HG03196 (cell line): ENCODE results near the gene KHK.
"Not testable (repeated sequence)": the region's sequence is repeated elsewhere in the genome, so short reads cannot be mapped to it uniquely, and the experiment has no call there.

Experiments
- ATAC-seq: cut with Tn5 transposase; IDR thresholded peaks from one replicate; pipeline ENCODE4 v1.9.1; 2021; ENCODE audit not compliant: unreplicated experiment

Gene KHK

GRCh38 chr2:27095745-27096651, 9.4 kb downstream of the KHK start:
- no peak for ATAC-seq

- no peak for ATAC-seq
Measured at GRCh38 chr2:27096748-27097297, 10.3 kb downstream of the KHK start.

DNA sequence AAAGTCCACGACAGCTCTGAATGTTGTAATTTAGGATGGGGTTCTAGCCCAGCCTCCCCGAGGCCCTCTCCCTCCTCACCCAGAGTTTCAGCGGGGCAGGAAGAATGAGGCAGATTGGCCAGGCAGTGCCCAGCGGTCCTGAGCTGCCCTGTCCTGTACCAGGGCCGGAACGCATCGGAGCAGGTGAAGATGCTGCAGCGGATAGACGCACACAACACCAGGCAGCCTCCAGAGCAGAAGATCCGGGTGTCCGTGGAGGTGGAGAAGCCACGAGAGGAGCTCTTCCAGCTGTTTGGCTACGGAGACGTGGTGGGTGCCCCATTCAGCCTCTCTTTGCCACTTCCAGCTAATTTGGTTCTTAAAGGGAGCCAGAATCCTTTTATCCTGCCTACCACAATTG, 10.8 kb downstream of the KHK start:
- no peak for ATAC-seq

DNA sequence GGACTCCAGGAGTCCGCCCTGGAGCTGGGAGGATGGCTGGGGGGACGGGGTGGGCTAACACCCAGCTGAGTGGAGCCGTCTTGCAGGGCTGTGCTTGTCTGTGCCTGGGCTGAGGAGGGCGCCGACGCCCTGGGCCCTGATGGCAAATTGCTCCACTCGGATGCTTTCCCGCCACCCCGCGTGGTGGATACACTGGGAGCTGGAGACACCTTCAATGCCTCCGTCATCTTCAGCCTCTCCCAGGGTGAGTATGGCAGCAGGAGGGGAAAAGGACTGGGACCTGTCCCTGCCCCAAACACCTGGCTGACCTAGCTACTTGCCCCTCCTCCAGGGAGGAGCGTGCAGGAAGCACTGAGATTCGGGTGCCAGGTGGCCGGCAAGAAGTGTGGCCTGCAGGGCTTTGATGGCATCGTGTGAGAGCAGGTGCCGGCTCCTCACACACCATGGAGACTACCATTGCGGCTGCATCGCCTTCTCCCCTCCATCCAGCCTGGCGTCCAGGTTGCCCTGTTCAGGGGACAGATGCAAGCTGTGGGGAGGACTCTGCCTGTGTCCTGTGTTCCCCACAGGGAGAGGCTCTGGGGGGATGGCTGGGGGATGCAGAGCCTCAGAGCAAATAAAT, 12.9 kb downstream of the KHK start:
- ATAC-seq: no peak

DNA sequence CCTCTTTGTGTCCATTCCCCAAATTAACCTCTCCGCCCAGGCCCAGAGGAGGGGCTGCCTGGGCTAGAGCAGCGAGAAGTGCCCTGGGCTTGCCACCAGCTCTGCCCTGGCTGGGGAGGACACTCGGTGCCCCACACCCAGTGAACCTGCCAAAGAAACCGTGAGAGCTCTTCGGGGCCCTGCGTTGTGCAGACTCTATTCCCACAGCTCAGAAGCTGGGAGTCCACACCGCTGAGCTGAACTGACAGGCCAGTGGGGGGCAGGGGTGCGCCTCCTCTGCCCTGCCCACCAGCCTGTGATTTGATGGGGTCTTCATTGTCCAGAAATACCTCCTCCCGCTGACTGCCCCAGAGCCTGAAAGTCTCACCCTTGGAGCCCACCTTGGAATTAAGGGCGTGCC, 13.5 kb downstream of the KHK start:
- ATAC-seq: no peak

DNA sequence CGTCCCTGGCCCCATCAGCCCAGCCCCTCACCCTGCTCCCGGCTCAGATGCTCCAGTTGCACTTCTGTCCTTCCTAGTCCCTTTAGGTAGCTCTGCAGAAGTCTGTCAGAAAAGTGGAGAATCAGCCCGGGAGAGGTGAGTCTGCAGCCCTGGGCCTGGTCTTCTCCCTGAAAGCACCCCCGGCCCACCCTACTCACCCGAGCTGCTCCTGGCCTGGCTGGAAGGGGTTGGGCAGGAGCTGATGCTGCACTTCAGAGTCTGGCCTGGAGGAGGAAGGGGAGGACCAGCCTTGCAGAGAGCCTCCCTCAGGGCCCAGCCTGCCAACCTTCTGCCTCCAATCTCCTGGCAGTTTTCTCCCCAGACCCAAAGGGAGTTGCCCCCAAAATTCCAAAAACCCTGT, 15.8 kb downstream of the KHK start:
- no peak for ATAC-seq

GRCh38 chr2:27105981-27106380, 19.4 kb downstream of the KHK start:
- no peak for ATAC-seq

GRCh38 chr2:27108221-27108620, 21.6 kb downstream of the KHK start:
- no peak for ATAC-seq

DNA sequence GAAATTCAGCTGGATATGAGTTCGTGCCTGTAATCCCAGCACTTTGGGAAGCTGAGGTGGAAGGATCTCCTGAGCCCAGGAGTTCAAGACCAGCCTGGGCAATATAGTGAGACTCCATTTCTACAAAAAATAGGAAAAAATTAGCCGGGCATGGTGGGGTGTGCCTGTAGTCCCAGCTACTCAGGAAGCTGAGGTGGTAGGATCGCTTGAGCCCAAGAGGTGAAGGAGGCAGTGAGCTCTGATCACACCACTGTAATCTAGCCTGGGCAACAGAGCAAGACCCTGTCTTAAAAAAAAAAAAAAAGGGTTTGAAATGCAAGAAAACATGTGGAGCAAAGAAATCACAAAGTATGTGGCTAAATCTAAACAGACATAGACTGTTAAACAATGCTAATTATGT, 22.5 kb downstream of the KHK start:
- ATAC-seq: no peak

- not testable (repeated sequence) for ATAC-seq
Measured at GRCh38 chr2:27110603-27111352, 24.2 kb downstream of the KHK start.

- ATAC-seq: not testable (repeated sequence)
Measured at GRCh38 chr2:27111392-27112078, 25.0 kb downstream of the KHK start.

DNA sequence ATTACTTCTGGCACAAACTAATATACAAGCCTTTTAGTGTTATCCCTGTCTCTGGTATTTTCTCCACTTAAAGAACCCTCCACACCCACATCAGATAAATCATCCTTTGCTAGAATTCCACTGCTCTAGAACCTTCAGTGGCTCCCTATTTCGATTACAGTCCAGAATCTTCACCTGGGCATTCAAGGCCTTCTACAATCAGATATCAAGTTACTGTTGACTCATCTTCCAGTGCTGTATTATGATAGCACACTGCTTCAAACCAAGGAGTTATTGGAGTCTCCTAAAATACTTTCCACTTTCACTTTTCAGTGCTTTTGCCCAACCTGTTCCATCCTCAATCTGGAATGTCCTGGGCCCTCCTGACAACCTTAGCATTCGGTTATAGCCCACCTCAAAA, 28.9 kb downstream of the KHK start:
- ATAC-seq: no peak

GRCh38 chr2:27117995-27118524, 31.5 kb downstream of the KHK start:
- no peak for ATAC-seq

DNA sequence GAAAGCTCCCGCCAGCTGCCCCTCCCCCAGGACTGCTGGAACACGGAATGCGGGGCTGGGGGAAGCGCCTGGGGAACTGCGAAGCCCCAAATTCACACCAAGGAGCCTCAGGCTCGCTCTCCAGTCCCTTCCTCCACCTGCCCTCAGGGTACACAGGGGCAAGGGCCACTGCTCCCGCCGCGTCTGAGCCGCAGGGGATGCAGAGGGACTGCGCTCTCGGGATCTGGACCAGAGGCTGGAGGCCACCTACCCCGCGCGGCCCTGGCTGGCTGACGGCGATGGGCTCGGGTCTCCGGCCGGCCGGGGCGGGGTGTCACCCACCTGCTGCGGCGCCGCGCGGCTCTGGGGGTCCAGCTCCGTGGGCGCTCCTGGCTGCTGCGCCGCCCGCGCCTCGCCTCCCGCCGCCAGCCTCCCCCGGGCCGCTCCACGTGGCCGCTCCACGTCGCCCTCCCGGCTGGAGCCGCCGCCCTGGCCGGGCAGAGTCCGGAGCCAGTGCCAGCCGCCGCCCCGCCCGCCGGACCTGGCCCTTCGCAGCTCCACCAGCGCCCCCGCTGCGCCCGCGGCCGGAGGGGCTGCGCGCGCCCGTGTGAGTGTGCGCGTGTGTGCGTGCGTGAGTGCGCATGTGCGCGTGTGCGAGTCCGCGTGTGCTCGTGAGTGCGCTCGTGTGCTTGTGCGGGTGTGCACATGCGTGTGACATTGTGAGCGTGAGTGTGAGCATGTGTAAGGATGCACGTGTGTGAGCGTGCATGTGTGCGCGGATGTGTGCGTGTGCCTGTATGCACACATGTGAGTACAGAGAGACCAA, 32.2 kb downstream of the KHK start, which contains the start of gene CGREF1:
Gene CGREF1, minus strand, starts transcription at position 604 of the 805 bp plus-strand sequence. CDS start 14,762 bp downstream, outside the sequence.
- no peak for ATAC-seq

GRCh38 chr2:27119330-27119670, 32.7 kb downstream of the KHK start:
- not testable (repeated sequence) for ATAC-seq

GRCh38 chr2:27121906-27122305, 35.3 kb downstream of the KHK start:
- ATAC-seq: no peak

DNA sequence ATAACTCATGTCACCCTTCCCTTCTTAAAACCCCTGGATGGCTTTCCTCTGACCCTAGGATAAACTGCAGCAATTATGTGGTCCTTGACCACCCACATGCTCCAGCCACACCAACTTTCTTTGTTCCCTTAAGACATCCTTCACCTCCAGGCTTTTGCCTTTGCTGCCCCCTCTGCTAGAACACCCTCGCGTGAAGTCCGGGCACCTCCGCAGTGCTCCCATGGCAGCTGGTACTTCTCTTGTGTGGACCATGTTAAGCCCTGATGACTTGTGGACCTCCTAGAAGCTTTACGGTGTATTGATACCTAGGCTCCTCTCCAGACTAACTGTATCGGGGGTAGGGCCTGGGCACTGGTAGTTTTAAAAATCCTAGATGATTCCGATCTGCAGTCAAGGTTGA, 36.2 kb downstream of the KHK start:
- ATAC-seq: no peak

DNA sequence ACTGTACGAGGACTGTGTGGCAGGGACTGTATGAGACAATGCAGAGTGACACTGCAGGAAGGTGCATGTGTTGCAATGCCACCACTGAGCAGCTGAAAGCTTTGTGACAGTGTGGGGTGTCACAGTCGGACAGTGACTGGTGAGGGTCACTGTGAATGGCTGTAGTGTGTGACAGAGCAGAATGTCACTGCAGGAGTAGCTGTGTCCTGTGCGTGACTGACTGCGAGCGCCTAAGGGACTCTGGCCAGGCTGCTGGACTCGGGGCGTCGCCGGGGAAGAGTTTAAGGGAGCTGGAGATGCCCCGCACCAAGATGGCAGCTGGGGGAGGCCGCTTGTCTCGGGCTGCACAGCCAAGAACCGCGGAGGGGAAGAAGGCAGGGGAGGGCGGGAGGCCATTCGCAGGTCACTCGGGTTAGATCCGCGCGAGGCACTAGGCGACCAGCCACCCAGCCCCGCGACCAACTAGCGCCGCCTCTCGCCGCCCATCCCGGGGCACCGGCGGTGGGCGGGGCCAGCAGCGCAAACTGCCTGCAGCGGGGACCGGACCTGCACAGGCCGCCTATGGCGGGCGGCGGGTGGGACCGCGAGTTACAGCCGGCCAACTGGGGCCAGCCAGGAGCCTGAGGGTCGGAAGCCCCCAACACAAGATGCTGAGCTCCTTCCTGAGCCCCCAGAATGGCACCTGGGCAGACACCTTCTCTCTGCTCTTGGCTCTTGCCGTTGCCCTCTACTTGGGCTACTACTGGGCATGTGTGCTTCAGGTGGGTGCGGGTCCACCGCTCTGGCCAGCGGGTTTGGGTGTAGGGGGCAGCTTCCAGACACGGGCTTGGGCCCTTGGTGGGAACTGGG, 37.0 kb downstream of the KHK start, which contains the start of gene ABHD1:
Gene ABHD1, plus strand, starts transcription at position 514 of the 849 bp plus-strand sequence. Its CDS starts 134 bp downstream, at position 648.
- ATAC-seq: no peak

DNA sequence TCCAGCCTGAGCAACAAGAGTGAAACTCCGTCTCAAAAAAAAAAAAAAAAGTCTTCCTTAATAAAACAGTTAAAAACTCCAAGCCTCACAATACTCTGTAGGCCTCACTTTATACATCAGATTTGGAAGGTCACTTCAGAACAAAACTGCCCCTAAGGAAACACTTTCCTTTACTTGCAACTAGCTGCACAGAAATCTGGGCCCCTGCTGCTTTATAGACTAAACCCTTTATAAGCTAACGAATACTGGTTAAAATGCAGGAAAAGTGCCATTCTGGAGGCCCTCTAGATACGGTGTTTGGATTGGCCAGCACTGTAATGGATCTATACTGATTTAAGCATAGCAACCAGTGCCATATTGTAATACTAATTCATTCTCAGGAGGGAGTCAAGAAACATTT, 38.5 kb downstream of the KHK start:
- no peak for ATAC-seq
